Effector CD4-positive, alpha-beta T cell (primary cell): ENCODE measurements around the gene AURKA.
"Not testable (repeated sequence)": the region's sequence is repeated elsewhere in the genome, so short reads cannot be mapped to it uniquely, and the experiment has no call there.

Experiments
- DNase-seq: peaks from one replicate; pipeline ENCODE4 v3.0.0-alpha.2; 2020

Gene AURKA

DNA sequence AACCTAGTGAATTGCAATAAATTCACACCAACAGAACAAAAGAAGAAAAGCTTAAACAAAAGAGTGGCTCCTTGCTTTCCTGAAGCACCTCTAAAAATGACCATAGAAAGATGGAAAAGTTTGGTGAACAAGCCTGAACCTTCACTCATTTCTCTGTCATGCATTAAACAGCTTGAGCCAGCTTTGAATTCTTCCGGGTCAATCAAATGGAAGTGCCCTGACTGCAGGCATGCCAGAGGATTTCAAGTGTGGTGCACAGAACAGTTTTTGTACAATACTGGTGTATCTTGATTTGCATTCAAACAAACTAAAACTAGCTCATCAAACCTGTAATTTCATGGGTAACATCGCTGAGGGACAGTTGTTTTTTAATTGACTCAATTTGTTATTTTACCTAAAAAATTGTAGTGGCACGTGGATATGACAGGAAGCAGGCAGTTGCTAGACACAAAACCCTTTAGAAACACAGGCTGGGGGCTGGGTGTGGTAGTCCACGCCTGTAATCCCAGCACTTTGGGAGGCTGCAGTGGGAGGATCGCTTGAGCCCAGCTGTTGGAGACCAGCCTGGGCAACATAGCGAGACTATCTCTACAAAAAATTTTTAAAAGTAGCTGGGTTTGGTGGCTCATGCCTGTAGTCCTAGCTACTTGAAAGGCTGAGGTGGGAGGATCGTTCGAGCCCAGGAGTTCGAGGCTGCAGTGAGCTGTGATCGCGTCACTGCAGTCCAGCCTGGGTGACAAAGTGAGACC lies 29.1 kb upstream of the AURKA start:
- DNase-seq: no peak

DNA sequence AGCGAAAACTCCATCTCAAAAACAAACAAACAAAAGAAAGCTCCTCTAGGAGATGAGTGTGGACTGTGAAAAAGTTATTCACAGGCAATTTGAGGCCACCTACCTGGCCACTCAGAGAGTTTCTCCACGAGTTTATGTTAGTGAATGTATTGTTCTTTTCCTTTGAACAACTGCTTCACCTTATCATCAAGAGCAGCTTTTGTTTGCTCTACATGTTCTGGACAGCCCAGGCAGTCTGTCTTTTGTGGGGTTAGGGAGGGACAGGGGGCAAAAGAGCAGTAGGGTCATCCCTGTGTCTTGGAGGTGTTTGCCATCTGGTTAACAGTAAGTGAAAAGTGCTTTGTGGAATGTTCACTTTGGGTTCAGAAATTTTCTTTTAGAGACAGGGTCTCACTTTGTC lies 28.0 kb upstream of the AURKA start:
- DNase-seq: no peak

DNA sequence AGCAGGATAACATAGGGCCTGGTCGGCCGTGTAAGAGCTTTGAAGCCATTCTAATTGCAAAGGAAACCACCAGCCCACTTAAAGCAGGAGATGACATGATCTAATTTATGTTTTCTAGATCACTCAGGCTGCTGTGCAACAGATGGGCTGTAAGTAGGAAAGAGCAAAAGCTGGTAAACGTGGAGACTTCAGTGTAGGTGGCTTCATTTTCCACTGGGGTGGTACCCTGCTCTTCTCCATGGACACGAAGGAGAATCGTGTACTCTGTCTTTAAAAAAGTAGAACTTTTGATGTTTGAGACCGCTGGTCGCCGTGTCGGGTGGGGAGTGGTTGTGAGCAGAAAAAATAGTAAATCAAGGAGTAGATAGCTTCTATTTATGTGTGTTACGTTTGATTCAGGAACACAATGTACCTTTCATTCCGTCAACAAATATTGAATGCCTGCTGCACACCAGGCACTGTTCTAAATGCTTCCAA lies 26.4 kb upstream of the AURKA start:
- DNase-seq: no peak

DNA sequence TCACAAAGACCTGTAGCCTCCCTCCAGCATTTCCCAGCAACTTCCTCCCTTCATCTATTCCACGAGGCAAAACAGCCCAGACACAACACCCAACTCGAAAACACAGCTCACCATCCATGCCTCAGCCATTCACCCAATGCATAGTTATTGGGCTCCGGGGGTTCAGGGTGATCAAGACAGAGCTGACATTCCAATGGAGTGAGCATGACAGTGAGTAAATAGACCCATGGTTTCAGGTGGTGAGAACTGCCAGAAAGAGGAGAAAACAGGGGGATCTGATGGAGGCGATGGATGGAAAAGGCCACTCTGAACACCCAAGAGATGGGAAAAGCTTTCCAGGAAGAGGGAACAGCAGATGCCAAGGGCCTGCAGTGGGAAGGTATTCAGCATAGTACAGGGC lies 25.9 kb upstream of the AURKA start:
- DNase-seq: no peak

DNA sequence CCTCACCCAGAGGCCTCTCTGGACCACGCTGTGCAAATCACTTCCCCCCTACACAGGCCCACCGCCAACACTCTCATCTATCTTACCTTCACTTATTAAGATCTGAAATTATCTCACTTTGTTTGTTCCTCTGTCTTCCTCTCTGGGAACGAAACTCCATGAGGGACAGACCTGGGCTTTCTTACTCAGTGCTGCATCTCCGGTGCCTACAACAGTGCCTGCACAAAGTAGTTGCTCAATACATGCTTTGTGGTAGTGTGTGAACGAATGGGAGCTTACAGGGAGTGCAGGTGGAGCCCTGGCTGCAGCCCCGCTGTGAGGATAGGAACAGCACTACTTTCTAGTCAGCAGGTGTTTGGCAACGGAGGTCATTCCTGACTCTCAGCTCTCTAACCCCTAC lies 25.4 kb upstream of the AURKA start:
- DNase-seq: no peak

DNA sequence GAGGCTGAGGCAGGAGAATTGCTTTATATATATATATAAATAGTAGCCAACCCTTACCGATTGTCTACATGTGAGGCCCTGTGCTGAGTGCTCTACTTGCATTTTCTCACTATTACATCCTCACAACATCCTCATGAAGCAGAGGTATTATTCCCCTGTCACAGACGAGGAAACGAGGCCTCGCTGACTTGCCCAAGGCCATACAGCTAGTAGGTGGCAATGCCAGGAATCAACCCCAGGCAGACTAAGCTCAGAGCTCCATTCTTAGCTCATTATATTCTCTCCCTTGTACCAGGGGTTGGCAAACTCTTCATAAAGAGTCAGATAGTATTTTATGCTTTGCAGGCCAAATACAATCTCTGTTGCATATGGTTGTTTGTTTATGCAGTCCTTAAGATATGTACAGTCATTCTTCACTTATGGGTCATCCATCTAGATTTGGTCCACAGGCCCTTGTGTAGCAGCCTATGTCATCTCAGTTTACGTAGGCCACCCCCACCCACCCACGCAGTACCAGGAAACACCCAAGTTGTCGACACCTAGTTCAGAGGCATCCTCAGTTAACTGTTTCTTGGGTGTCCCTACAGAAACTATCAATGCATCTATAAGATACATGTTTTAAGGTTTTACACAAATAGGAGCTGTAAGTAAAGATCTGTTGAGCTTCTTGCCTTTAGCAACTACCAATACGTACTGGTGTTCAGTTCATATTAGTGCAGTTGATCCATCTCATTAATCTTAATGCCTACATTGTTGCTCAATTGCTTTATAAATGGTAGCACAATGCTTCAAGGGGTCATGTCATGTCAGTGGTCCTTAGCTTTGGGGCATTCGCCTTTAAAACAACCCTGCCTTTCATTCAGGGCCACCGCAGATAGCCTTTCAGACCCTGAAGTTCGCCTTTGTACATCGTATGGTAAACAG lies 23.1 kb upstream of the AURKA start:
- DNase-seq: no peak

DNA sequence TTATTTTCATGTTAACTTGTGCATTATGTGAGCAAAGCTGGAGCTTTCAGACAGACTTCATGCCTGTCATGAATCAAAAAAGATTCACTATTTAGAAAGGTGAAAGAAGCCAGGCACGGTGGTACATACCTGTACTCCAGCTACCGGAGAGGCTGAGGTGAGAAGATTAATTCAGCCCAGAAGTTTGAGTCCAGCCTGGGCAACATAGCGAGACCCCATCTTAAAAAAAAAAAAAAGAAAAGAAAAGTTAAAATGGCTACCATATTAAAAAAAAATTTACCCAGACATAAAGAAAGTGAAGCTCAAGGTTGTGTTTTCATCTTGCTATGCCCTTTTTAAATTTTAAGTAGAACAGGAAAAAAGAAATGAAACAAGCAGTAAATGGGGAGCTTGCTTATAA lies 20.9 kb upstream of the AURKA start:
- no peak for DNase-seq

DNA sequence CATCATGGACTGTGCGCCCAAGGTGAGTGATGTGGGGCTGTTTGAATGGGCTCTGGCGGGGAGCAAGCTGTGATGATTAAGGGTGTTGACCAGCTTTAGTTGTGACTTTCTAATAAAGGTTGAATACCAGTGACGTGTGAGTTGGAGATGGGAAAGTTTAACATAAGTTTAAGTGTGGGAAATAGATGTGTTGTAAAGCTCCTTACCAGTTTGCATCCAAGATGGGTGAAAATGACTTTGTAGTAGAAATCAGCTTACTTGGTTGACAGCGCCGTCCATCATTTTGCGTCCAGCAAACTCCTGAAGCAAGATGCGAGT lies 20.4 kb upstream of the AURKA start:
- DNase-seq: no peak

DNA sequence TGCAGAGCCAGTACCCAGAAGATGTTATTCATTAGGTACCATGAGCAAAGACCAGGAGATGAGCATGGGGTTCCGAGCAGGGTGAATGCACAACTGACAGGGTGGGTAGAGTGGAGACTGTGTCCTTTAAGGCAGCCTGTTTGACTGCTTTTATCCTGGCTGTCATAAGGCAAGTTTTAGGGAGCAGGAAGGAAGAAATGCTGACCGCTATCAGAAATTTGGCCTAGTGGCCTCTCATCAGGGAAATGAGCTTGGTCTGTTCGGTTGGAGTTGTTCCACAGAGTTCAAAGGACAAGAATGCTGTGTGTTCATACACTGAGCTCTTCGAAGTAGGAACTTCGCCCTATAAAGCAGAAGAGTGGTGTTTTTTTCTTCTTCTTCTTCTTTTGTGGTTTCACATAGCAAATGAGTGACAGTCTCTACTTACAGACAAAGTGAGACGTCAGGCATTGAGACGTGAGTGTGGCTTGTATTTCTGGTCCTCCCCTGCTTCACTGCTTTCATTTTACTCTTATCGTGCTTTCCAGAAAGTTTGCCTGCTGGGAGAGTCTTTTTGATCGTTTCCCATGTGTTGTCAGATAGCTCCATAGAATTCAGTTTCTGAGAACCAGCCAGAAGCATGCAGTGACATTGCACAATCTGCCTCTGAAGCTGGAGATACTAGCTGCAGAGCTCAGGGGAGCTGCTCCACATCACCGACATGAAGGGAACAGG lies 19.9 kb upstream of the AURKA start, which contains the start of gene CASS4:
Gene CASS4 (plus strand): TSS at position 502 of the 714 bp plus-strand sequence. CDS start 199 bp downstream, at position 701.
- DNase-seq: no peak

DNA sequence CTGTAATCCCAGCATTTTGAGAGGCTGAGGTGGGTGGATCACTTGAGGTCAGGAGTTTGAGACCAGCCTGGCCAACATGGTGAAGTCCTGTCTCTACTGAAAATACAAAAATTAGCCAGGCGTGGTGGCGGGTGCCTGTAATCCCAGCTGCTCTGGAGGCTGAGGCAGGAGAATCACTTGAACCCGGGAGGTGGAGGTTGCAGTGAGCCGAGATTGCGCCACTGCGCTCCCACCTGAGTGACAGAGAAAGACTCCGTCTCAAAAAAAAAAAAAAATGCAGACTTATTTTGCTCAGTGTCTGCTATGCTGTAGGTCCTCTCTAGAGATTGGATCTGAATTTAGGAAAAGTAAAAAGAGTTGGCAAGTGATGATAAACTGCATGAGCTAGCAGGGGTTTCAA lies 19.3 kb upstream of the AURKA start:
- not testable (repeated sequence) for DNase-seq

DNA sequence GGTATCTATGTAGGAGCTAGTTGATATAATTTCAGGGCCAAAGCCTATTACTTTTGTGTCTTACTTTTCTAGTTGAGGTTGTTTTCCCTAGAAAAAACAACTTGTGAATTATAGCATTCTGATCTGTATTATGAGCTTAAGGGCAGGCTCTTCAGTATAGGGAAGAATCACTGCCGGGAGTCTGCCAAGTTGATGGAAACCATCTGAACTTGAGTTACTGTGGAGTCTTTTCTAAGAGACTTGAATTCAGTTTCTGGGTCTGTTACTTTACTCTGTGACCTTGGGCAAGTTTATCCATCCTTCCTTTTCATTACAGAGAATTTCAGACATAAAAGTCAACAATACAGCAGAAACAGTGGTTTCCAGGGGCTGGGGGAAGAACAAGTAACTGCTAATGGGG lies 17.9 kb upstream of the AURKA start:
- DNase-seq: no peak

DNA sequence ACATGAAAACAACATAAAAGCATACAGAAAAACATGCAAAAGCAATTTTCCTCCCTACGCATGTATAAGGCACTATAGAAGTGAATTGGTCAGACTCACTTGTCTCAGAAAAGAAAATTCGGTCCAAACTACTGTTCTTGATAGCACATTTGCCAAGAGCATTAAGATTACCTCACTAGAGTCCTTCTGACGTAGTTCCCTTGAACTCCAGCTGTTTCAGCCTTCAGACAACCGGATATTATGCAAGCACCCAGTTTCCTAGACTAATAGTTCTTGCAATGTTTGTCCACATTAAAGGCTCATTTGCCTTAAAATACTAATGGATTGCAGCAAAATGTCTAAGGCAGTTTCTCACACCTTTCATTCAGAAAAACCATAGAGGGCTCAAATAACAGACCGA lies 17.5 kb upstream of the AURKA start:
- no peak for DNase-seq

DNA sequence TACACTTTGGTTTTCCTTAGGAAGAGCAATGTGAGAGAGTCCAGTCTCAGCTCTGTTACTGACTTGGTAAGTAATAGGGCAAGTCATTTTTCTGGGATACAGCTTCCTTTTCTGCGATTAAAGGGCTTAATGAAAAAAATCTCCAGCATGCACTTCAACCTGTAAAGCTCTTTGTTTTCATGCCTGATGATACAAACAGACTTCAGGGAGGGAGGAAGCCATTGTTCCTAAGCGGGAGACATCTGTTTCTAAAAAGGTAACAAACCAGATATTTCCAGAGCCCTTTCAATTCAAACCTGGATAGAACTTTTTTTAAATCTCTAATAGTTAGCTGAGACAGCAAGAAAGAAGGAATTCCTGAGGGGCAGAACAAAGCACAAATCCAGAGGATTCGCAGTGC lies 14.9 kb upstream of the AURKA start:
- no peak for DNase-seq

DNA sequence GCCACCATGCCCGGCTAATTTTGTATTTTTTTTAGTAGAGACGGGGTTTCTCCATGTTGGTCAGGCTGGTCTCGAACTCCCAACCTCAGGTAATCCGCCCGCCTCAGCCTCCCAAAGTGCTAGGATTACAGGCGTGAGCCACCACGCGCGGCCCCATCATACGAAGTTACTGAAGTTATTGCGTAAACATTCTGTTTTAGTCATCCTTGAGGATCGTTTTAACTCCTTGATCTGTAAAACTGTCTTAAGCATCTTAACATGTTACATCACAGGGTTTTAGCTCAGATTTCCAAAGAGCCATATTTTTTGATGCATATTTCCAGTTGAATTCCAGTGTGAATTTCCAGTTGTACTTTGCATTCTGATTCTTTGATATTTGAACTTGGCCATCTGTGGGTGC lies 13.3 kb upstream of the AURKA start:
- DNase-seq: not testable (repeated sequence)

DNA sequence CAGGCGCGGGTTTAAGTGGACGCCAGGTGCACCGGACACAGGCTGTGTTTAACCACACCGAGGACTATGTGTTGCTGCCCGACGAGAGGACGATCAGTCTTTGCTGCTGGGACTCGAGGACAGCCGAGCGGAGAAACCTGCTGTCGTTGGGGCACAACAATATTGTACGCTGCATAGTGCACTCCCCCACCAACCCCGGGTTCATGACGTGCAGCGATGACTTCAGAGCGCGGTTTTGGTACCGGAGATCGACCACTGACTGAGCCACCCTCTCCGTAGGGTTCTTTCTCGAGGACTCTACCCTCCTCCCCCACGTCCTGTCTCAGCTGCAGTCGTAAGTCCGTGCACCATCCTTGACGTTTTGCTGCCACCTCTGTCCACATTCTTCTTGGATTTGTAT lies 11.4 kb upstream of the AURKA start:
- DNase-seq: no peak

DNA sequence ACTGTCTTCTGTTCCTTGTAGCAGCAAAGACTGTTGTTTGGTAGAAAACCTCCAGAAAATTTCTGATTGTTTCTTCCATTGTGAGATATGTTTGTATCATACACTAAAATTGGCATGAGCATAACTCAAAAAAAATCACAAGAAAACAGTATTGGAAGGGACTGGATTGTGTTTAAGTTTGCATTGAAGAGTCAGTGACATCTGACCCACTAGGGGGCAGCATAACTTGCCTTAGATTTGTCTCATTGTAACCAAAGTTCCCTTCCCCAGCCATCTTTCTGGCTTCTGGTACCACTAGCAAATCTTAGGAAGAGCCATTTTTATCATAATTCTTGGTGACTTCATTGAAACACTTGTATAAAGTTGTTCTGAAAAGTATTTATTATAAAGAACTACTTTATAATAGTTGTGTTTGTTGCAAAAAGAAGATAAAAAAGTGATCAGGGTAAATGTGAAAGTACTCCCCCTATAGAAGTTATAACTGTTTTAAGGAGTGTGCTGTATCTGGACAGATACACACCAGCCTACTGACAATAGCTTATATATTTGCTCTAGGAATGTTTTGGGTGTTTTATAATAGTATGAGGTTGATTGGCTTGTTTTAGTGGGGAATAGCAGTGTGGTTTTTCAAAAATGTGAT lies 8.1 kb upstream of the AURKA start:
- DNase-seq: peak; percentile 65

DNA sequence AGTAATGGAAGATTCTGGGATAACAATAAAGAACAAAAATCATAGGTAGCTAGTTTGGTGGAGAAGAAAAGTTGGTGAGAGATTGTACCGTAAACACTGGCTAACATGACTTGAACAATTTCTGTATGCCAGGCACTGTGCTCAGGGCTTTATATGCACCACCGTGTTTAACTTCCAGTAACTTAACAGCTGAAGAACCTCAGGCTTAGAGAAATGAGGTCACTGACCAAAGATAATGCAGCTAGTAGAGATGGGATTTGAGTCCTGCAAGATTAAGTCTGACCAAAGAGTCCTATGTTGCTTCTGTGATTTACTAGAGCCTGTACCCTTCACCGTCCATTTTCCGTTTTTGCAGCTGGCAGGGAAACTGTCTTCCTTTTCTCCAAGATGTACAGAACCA lies 3.2 kb upstream of the AURKA start:
- no peak for DNase-seq

DNA sequence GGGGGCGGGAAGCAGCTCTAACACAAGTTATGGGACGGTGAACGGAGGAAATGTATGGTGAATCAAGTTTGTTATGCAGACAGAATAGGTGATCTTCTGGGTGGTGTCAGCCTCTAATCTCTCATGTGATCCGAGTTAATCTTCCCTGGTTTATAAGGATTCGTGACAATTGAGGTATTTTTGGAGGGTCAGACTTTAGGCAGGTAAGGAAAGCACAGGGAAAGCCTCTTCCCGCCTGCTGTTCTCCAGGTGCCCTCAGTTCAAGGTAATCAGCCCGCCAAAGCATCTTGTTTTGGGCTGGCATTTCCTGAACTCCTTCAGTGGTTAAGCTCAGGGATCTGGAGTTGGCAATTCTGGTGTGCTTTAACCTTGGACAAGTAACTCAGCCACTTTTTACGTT lies 1.6 kb upstream of the AURKA start:
- no peak for DNase-seq

DNA sequence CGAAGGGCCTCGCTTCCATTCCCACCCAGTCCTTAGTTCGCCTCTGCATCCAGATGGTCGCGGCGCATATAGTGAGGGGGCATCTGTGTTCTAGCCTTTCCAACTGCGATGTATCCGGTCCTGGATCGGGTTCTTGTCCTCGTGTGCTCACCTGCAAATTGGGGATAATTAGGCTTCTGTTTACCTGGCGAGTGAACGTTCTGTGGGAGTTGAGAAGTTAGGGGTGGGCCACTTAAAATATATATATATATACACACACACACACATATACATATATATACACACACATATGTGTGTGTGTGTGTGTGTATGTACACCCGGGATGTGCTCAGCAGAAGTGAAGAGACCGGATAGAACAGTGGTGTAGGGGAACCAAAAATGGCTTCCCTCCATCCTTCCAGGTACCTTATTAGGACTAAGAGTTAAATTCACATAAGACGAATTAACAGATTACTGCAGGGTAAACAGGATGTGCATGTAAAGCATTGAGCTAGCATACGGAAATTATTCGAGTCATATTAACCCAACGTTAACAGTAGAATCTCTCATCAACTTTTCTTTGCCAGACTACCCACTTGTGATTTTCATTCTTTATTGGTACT lies 967 bp upstream of the AURKA start:
- no peak for DNase-seq

DNA sequence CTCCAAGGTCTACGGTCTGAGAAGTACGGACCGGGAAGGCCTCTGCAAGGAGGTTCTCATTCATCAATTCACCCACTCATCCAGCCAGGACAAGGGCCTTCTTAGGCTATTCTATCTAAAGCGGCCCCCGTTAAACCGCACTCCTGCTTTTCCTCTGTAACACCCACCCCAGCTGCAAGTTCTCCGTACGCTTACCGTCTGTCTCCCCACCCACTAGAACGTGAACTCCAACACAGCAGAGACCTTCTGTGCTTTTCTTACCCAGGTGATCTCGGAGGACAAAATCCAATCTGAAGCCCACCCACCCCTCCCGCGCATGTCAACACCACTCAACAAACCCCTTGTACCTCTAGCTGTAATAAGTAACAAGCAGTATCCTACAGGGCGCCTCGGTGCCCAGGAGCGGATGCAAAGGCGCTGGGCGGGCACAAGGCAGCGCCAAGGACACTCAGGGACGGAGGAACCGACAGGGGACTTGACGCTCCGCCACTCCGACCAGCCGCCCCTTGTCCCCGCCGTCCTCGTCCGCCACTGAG lies 351 bp downstream of the AURKA start:
- DNase-seq: no peak

DNA sequence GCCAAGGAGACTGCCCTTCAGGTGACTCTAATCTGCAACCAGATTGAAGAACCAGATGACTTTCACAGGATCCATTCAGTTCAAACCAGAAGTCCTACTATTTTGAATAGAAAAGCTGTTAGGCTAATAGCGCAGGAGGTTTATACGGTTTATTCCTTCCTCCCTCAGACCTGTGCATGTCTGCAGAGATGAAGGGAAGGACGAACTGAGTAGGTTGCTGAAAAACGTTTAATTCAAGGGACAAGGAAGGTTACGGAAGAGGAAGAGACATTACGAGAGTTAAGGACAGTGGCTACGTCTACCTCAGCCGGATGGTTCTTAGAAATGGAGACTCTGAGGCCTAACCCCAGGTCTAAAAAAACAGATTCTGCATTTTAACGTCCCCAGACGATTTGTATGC lies 978 bp downstream of the AURKA start:
- DNase-seq: no peak

DNA sequence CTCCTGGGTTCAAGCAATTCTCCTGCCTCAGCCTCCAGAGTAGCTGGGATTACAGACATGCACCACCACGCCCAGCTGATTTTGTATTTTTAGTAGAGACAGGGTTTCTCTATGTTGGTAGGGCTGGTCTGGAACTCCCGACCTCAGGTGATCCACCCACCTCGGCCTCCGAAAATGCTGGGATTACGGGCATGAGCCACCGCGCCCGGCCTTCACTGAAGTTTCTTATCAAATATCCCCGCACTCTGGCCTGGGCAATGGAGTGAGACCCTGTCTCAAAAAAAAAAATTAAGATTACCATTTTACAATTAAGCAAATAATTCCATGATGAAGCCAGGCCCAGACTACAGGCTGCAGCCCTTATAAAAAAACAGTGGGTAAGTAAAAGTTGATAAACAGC lies 1.6 kb downstream of the AURKA start:
- not testable (repeated sequence) for DNase-seq
